Stimulated activated CD4-positive, alpha-beta T cell treated with anti-CD3 and anti-CD28 coated beads, TNF-alpha, amount 100 ng/mL, for 4 hours (primary cell): ENCODE results near the gene SLC26A5.
"Not testable (repeated sequence)": the region's sequence is repeated elsewhere in the genome, so short reads cannot be mapped to it uniquely, and the experiment has no call there.

Experiments used
- DNase-seq, 3 experiments: peaks; one replicate each; pipeline ENCODE4 v3.0.0-alpha.2; 2020; ENCODE audit warnings: low read depth in 3 of 3

SLC26A5 gene, protein sequence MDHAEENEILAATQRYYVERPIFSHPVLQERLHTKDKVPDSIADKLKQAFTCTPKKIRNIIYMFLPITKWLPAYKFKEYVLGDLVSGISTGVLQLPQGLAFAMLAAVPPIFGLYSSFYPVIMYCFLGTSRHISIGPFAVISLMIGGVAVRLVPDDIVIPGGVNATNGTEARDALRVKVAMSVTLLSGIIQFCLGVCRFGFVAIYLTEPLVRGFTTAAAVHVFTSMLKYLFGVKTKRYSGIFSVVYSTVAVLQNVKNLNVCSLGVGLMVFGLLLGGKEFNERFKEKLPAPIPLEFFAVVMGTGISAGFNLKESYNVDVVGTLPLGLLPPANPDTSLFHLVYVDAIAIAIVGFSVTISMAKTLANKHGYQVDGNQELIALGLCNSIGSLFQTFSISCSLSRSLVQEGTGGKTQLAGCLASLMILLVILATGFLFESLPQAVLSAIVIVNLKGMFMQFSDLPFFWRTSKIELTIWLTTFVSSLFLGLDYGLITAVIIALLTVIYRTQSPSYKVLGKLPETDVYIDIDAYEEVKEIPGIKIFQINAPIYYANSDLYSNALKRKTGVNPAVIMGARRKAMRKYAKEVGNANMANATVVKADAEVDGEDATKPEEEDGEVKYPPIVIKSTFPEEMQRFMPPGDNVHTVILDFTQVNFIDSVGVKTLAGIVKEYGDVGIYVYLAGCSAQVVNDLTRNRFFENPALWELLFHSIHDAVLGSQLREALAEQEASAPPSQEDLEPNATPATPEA

GRCh38 chr7:103446049-103446520 lies at the start of gene SLC26A5:
SLC26A5 (minus strand) TSS chr7:103446207; CDS start chr7:103421514, 24,693 bp downstream.
- DNase-seq: no peak

GRCh38 chr7:103487419-103487818 lies 41.4 kb upstream of the SLC26A5 start:
- no peak for DNase-seq

GRCh38 chr7:103486873-103487272 lies 40.9 kb upstream of the SLC26A5 start:
- DNase-seq: not testable (repeated sequence)

DNA sequence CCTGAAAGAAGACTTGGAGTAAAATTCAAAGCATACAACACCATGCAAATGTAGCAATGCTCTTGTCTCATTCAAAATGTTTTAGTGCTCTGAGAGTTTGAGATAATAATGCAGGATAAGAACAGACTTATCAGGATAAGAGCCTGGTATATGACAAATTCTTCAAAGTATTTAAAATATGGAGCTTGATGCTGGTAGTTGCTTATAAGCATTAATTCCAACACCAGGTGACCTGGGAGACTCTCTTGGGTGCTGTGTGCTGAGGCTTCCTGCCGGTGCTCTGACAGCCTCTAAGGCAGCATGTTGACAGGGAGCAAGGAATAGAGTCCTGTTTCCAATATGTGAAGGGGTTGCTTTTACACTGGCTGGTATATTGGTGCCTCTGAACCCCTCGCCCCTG lies 34.8 kb upstream of the SLC26A5 start:
- DNase-seq: no peak

GRCh38 chr7:103474956-103475355 lies 28.9 kb upstream of the SLC26A5 start:
- DNase-seq: no peak

DNA sequence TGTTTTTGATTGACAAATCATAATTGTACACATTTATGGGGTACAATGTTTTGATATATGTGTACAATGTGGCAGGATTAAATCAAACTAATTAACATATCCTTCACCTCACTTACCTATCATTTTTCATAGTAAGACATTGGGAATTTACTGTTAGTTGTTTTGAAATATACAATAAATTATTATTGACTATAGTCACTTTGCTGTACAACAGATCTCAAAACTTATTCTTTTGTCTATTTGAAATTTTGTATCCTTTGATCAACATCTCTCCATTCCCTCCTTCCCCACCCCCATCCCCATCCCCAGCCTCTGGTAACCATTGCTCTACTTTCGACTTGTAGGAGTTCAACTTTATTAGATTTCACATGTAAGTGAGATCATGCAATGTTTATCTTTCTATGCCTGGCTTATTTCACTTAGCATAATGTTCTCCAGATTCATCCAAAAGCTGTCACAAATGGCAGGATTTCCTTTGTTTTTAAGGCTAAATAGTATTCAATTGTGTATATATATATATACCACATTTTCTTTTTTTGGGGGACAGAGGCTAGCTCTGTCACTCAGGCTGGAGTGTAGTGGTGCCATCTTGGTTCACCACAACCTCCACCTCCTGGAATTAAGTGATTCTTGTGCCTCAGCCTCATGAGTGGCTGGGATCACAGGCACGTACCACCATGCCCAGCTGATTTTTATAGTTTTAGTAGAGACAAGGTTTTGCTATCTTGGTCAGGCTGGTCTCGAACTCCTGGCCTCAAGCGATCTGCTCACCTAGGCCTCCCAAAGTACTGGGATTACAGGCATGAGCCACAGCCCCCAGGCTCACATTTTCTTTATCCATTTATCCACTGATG lies 23.3 kb upstream of the SLC26A5 start:
- no peak for DNase-seq

DNA sequence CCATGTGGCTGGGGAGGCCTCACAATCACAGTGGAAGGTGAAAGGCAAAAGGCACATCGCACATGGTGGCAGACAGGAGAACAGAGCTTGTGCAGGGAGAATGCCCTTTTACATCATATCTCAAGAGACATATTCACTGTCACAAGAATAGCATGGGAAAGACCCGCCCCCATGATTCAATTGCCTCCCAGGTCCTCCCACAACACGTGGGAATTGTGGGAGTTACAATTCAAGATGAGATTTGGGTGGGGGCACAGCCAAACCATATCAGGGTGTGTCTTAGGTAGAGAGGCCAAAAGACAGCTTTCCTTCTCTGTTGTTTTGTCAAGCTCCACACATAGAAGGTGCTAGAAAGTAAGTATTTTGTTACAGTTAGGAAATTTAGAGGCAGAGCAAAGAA lies 20.8 kb upstream of the SLC26A5 start:
- no peak for DNase-seq

- DNase-seq: no peak
These were observed 16.4 kb upstream of the SLC26A5 start for GRCh38 chr7:103462358-103462757.

- no peak for DNase-seq
These were observed 1.3 kb upstream of the SLC26A5 start for GRCh38 chr7:103447073-103447960.

DNA sequence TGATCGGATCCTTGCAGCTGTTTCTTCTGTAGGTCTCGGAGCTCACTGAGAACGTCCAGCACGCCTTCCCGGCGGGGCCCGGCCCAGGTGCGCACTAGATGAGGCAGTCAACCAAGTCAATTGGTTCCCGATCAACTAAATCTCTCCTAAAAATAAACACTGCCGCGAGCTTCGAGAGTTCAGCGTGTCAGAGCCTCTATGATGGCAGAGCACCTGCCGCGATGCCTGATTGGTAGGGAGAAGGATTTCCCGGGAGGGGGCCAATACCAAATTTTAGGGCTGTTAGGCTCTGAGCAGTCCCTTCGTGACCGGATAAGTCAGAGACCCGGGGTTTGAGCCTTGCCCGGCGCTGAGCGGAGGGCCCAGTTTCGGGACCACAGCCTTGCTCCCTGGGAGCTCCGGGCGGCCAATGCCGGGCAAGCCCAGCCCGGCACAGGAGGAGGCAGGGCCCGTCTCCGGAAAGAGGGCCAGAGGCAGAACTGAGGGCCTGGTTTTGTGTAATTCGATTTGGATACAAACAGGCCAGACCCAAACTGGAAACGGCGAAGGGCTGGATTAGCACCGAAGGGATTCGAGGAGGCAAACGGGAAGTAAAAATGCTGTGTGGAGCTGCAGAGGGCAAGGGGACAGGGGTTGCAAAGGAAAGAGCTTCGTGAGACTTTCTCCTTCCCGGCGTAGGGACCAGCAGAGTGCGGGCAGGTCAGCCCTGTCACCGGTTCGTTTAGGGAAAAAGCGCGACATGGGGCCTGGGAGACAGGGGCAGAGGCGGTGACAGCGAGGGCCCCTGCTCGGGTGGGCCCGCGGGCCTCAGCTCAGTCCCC lies 569 bp downstream of the SLC26A5 start:
- DNase-seq: no peak

GRCh38 chr7:103439661-103440060 lies 6.3 kb downstream of the SLC26A5 start:
- DNase-seq: no peak

DNA sequence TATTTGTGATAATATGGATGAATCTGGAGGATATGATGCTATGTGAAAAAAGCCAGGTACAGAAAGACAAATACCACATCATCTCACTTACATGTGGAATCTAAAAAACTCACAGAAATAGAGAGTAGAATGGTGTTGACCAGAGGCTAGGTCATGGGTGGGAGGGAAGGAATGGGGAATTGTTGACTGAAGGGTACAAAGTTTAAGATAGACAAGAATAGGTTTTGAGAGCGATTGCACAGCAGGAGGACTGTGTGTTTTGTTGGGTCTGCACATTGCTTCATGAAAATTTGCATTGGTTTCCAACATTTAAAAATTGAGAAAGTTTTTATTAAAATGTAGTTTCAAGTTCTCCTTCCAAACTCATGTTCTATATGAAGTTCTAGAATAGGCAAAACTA lies 8.4 kb downstream of the SLC26A5 start:
- no peak for DNase-seq

DNA sequence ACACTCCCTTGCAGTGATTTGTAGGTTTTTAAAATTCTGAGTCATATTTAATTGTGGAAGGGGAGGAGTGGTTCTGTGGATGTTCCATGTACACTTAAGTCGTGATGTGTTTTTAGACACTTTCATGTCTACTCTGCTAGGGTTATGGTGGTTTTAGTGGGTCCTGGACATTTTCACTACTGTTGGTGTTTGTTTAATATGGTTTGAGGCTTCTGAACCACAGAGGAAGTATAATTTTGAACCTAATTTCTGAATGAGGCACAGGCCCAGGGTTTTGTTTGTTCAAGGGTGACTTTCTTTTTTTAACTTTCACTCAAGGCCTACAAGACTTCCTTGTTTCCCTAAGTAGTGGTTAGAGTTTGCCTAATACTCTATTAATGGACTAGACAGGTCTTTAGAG lies 13.3 kb downstream of the SLC26A5 start:
- DNase-seq: no peak

GRCh38 chr7:103425177-103425576 lies 20.8 kb downstream of the SLC26A5 start:
- no peak for DNase-seq

DNA sequence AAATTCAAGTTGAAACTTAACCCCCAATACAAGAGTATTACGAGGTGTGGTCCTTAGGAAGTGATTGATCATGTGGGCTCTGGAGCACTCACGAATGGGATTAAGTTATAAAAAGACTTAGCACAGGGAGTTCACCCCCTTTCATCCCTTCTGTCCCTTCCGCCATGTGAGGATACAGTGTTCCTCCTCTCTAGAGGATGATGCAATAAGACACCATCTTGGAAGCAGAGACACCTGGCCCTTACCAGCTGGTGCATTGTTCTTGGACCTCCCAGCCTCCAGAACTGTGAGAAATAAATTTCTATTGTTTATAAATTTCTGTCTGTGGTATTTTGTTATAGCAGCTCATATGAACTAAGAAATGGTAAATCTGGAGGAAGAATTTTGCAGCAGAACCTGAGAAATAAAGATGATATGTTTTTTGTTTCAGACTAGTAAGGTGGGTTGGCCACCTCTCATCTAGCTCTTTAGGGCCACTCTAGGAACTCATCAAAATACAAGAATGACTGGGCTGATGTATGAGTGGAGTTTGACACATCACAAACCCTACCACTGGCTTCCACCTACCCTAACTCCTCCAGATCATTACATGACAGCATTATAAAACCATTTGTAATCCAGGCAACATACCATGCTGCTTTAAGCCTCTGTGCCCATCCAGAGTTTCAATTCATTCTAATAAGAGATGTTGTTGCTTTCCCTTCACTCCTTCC lies 22.4 kb downstream of the SLC26A5 start:
- no peak for DNase-seq

DNA sequence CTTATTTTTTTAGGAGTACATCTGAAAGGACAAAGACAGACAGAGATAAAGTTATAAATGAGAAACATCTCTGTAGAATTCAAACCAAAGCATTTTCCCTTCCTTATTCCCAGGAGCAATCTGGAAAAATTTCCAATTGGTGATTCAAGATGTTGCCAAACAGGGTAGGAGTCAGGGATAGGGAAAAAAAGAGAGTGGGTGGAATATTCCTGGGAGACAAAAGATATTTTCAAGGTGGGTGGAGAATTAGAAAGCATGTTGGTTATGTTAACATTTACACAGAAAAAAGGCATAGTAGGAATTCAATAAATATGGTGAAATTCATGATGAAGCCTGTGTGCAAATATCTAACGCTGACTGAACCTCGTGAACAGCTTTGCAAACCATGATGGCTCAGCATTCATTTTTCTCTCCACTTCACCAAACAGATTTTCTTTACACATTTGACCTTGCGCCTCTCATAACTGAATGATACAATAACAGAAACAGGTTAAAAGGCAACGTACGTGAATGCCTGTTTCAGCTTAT lies 25.1 kb downstream of the SLC26A5 start:
- no peak for DNase-seq

DNA sequence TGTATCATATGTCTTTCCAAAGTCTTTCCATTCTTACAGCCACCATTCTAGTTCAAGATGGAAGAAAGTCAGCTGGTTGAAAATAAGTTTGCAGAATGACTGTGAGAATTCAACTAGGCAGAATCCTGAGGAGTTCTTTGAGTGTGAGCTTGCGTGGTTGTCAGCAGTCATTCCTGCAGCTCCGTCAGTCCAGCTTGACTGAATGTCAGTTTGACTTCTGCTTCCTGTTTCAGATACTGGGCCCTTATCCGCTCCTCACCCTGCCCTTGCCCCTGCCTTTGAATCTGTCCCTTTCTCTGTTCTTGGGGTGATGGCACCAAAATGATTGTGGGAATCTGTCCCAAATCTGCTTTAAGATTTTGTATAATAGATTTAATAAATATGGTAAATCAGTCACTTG lies 27.8 kb downstream of the SLC26A5 start:
- DNase-seq: no peak

- DNase-seq: no peak
These were observed 32.6 kb downstream of the SLC26A5 start for GRCh38 chr7:103413407-103413806.

DNA sequence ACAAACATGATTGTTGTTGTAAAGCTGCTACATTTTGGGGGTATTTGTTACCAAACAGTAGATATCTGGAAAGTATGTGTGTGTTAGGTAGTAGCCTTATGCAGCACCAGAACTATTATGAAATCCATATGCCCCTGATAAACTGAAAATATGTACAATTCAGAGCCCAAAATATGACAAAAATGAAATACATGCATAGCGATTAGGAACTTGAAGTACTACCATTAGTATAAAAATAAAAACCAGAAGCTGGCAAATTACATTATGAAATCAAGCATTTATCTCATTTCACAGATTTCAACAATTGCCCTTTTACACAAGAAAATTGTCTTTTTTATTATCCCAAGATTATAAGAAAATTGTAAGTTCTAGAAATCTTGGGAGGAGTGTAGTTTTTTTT lies 33.9 kb downstream of the SLC26A5 start:
- no peak for DNase-seq
